ENCODE measurements around the gene GIGYF1.
A peak's percentile ranks its signal among the peaks of the same experiment; 100 is the strongest.
"Not testable (repeated sequence)": the region's sequence is repeated elsewhere in the genome, so short reads cannot be mapped to it uniquely, and the experiment has no call there.

The GIGYF1 gene

GRCh38 chr7:100706672-100707311, 12.7 kb upstream of the GIGYF1 start:
- peak; percentile 6 for DNase-seq (ENCODE audit: low spot score)

- peak; percentile 99 for DNase-seq (ENCODE audit: low spot score)
Measured at GRCh38 chr7:100705753-100706671, 12.0 kb upstream of the GIGYF1 start, which contains the start of gene POP7. POP7 (plus strand) TSS chr7:100706121; CDS start chr7:100706831, 710 bp downstream.

GRCh38 chr7:100705320-100705752, 11.3 kb upstream of the GIGYF1 start:
- peak; percentile 92 for DNase-seq (ENCODE audit: low spot score)

- not testable (repeated sequence) for DNase-seq (ENCODE audit: low spot score)
Measured at GRCh38 chr7:100701089-100701488, 7.0 kb upstream of the GIGYF1 start.

- DNase-seq (ENCODE audit: low spot score) = no peak
Measured at GRCh38 chr7:100699018-100699417, 5.0 kb upstream of the GIGYF1 start.

GRCh38 chr7:100696123-100696521, 2.1 kb upstream of the GIGYF1 start:
- DNase-seq (ENCODE audit: low spot score) = no peak

GRCh38 chr7:100693312-100694097, 545 bp downstream of the GIGYF1 start:
- peak; percentile 40 for DNase-seq (ENCODE audit: low spot score)

- no peak for DNase-seq (ENCODE audit: low spot score)
Measured at GRCh38 chr7:100692578-100692961, 1.5 kb downstream of the GIGYF1 start.

- peak; percentile 91 for DNase-seq (ENCODE audit: low spot score)
Measured at GRCh38 chr7:100691676-100692577, 2.1 kb downstream of the GIGYF1 start.

GRCh38 chr7:100689230-100690135, 4.6 kb downstream of the GIGYF1 start:
- DNase-seq (ENCODE audit: low spot score) = no peak

- no peak for DNase-seq (ENCODE audit: low spot score)
Measured at GRCh38 chr7:100688326-100688860, 5.7 kb downstream of the GIGYF1 start.

GRCh38 chr7:100687751-100688300, 6.2 kb downstream of the GIGYF1 start:
- DNase-seq (ENCODE audit: low spot score) = no peak

GRCh38 chr7:100687261-100687660, 6.8 kb downstream of the GIGYF1 start:
- no peak for DNase-seq (ENCODE audit: low spot score)

GRCh38 chr7:100686822-100687211, 7.2 kb downstream of the GIGYF1 start:
- DNase-seq (ENCODE audit: low spot score) = no peak

GRCh38 chr7:100686201-100686821, 7.7 kb downstream of the GIGYF1 start:
- DNase-seq (ENCODE audit: low spot score) = no peak

- DNase-seq (ENCODE audit: low spot score) = no peak
Measured at GRCh38 chr7:100685631-100686145, 8.4 kb downstream of the GIGYF1 start.

GRCh38 chr7:100685049-100685605, 8.9 kb downstream of the GIGYF1 start:
- DNase-seq (ENCODE audit: low spot score) = peak; percentile 3

- peak; percentile 3 for DNase-seq (ENCODE audit: low spot score)
Measured at GRCh38 chr7:100684534-100685042, 9.5 kb downstream of the GIGYF1 start.
